Gastroesophageal sphincter (tissue), 4 donors: Measurements from ENCODE around the gene PPP1R16B. TPM values are rescaled to one million over a fixed set of nuclear protein-coding genes. Genes with fewer than 3 reads are reported as not detected.

Experiments used
- ATAC-seq: fragments of 150-250 bp; one replicate; pipeline ENCODE4 v1.9.1; 2016; ENCODE audit warnings: mild to moderate bottlenecking, moderate library complexity
- H3K27ac ChIP-seq, 4 donors: fragments of 200-600 bp; sonication (generic) in 3 of 4; 1 replicate in 3 of 4; 2 replicates in 1 of 4; pipeline ENCODE4 v1.5.1; 2016 to 2019
- H3K27me3 ChIP-seq: fragments of 200-600 bp; sonication (generic); one replicate; pipeline ENCODE4 v1.5.1; 2019
- H3K36me3 ChIP-seq, 2 donors: fragments of 200-600 bp; sonication (generic); one replicate each; pipeline ENCODE4 v1.5.1; 2019; ENCODE audit warnings: control low read depth in 1 of 2
- H3K4me1 ChIP-seq, 3 donors: fragments of 200-600 bp; sonication (generic); 1 replicate in 2 of 3; 2 replicates in 1 of 3; pipeline ENCODE4 v1.5.1; 2016 to 2019; ENCODE audit warnings: control low read depth in 2 of 3
- H3K4me3 ChIP-seq, 2 donors: fragments of 200-600 bp; sonication (generic); one replicate each; pipeline ENCODE4 v1.5.1; 2019; ENCODE audit warnings: mild to moderate bottlenecking in 1 of 2, moderate library complexity in 1 of 2
- H3K9me3 ChIP-seq, 3 donors: fragments of 200-600 bp; sonication (generic); one replicate each; pipeline ENCODE4 v1.5.1; 2017 to 2019; ENCODE audit warnings: control low read depth in 2 of 3
- CTCF ChIP-seq, 4 experiments: fragments of 200-600 bp in 2 of 4; fragments of 450-650 bp in 2 of 4; sonication (generic) in 1 of 4; IDR thresholded peaks; one replicate each; pipeline ENCODE4 v1.5.1; 2017 to 2019; ENCODE audit warnings: antibody characterized with exemption in 4 of 4, mild to moderate bottlenecking in 2 of 4, moderate library complexity in 2 of 4
- EP300 ChIP-seq: sonication (generic); formaldehyde crosslinking; IDR thresholded peaks from one replicate; pipeline ENCODE4 v1.6.1; 2017; ENCODE audit warnings: antibody characterized with exemption, mild to moderate bottlenecking
- POLR2A ChIP-seq, 2 donors: fragments of 450-650 bp; IDR thresholded peaks; one replicate each; pipeline ENCODE4 v1.6.1; 2017; ENCODE audit warnings: antibody characterized with exemption in 2 of 2, mild to moderate bottlenecking in 2 of 2, moderate library complexity in 1 of 2
- POLR2AphosphoS5 ChIP-seq: sonication (generic); formaldehyde crosslinking; IDR thresholded peaks from one replicate; pipeline ENCODE4 v1.6.1; 2017; ENCODE audit warnings: antibody characterized with exemption
- WGBS, 2 donors: methylation state at CpG; one replicate each; pipeline ENCODE4 v1.1.5; 2018; ENCODE audit warnings: low coverage in 1 of 2; 5-methylcytosine and 5-hydroxymethylcytosine counted together
- total RNA-seq, 4 donors: library from RNA; depleted of rRNA; stranded (reverse); fragments of >200 nt; gene quantifications; one replicate each; pipeline ENCODE4 v1.1.0, GENCODE V29; 2016

PPP1R16B gene
- total RNA-seq, 4 donors from 2014 or later: 4.1 to 10.0 (median 5.5) TPM

GRCh38 chr20:38877483-38877882 lies 72.0 kb downstream of the PPP1R16B start:
- Histone ChIP-seq H3K9me3 (no peaks in the 10 kb centered on the region), H3K4me1 (no peaks in the 10 kb centered on the region), H3K27me3 (peaks cover 88% of the 10 kb centered on the region), H3K36me3 (no peaks in the 10 kb centered on the region), H3K4me3 (no peak overlapping the region), H3K27ac (no peak overlapping the region)
- 81 to 85% methylated on average over 3 to 6 of the region's 6 CpGs for WGBS, 2 donors
- no peak for ATAC-seq
- no peak for TF ChIP-seq POLR2A (IDR thresholded peaks at IDR 0.05)
- no peak for TF ChIP-seq CTCF (IDR thresholded peaks at IDR 0.05)
- no peak for TF ChIP-seq EP300
- no peak for TF ChIP-seq POLR2AphosphoS5

GRCh38 chr20:38878866-38879265 lies 73.4 kb downstream of the PPP1R16B start:
- Histone ChIP-seq H3K9me3 (no peaks in the 10 kb centered on the region), H3K4me1 (no peaks in the 10 kb centered on the region), H3K27ac (no peak overlapping the region), H3K27me3 (peaks cover 87% of the 10 kb centered on the region), H3K36me3 (no peaks in the 10 kb centered on the region), H3K4me3 (no peak overlapping the region)
- no peak for ATAC-seq
- 15 to 28% methylated on average over 9 of the region's 9 CpGs for WGBS, 2 donors
- TF ChIP-seq POLR2AphosphoS5: no peak
- no peak for TF ChIP-seq CTCF (IDR thresholded peaks at IDR 0.05)
- TF ChIP-seq EP300: no peak
- no peak for TF ChIP-seq POLR2A (IDR thresholded peaks at IDR 0.05)

GRCh38 chr20:38880952-38881735 lies 75.6 kb downstream of the PPP1R16B start:
- Histone ChIP-seq H3K27ac (no peak overlapping the region), H3K9me3 (no peaks in the 10 kb centered on the region), H3K4me3 (no peak overlapping the region), H3K4me1 (no peaks in the 10 kb centered on the region), H3K27me3 (peaks cover 85% of the 10 kb centered on the region), H3K36me3 (no peaks in the 10 kb centered on the region)
- TF ChIP-seq POLR2A (IDR thresholded peaks at IDR 0.05) (no peak), CTCF (IDR thresholded peaks at IDR 0.05) (no peak), POLR2AphosphoS5 (no peak), EP300 (no peak)
- 65% methylated on average over 7 of the region's 14 CpGs; no CpG with 5 or more reads in 1 of the 2 donors for WGBS, 2 donors
- ATAC-seq: no peak

GRCh38 chr20:38881806-38882440 lies 76.4 kb downstream of the PPP1R16B start:
- Histone ChIP-seq H3K4me3 (no peak overlapping the region), H3K27ac (no peak overlapping the region), H3K4me1 (no peaks in the 10 kb centered on the region), H3K9me3 (no peaks in the 10 kb centered on the region), H3K27me3 (peaks cover 85% of the 10 kb centered on the region), H3K36me3 (no peaks in the 10 kb centered on the region)
- TF ChIP-seq CTCF (IDR thresholded peaks at IDR 0.05) (no peak), POLR2AphosphoS5 (no peak), EP300 (no peak), POLR2A (IDR thresholded peaks at IDR 0.05) (no peak)
- WGBS, 2 donors: 88 to 100% methylated on average over 1 to 3 of the region's 4 CpGs
- no peak for ATAC-seq

GRCh38 chr20:38882600-38882999 lies 77.1 kb downstream of the PPP1R16B start:
- H3K27ac ChIP-seq: no peak overlapping the region
- 75 to 89% methylated on average over 2 of the region's 2 CpGs for WGBS, 2 donors
- H3K4me1 ChIP-seq: no peaks in the 10 kb centered on the region
- no peaks in the 10 kb centered on the region for H3K36me3 ChIP-seq
- TF ChIP-seq POLR2AphosphoS5 (no peak), CTCF (IDR thresholded peaks at IDR 0.05) (no peak), EP300 (no peak), POLR2A (IDR thresholded peaks at IDR 0.05) (no peak)
- H3K27me3 ChIP-seq: peaks cover 81% of the 10 kb centered on the region
- no peak overlapping the region for H3K4me3 ChIP-seq
- ATAC-seq: no peak
- H3K9me3 ChIP-seq: no peaks in the 10 kb centered on the region
